ENCODE measurements around the gene USP25.

- TF ChIP-seq, protein P1, sequence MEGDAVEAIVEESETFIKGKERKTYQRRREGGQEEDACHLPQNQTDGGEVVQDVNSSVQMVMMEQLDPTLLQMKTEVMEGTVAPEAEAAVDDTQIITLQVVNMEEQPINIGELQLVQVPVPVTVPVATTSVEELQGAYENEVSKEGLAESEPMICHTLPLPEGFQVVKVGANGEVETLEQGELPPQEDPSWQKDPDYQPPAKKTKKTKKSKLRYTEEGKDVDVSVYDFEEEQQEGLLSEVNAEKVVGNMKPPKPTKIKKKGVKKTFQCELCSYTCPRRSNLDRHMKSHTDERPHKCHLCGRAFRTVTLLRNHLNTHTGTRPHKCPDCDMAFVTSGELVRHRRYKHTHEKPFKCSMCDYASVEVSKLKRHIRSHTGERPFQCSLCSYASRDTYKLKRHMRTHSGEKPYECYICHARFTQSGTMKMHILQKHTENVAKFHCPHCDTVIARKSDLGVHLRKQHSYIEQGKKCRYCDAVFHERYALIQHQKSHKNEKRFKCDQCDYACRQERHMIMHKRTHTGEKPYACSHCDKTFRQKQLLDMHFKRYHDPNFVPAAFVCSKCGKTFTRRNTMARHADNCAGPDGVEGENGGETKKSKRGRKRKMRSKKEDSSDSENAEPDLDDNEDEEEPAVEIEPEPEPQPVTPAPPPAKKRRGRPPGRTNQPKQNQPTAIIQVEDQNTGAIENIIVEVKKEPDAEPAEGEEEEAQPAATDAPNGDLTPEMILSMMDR (conservative IDR thresholded peaks at IDR 0.05 in 1 of 2, IDR thresholded peaks at IDR 0.05 in 1 of 2; ENCODE audit: low read depth in 1 of 2, low read length in 2 of 2) = no peak
- no peak for TF ChIP-seq EZH2 (IDR thresholded peaks at IDR 0.05; ENCODE audit: low read length, missing control alignments)
Observed at GRCh38 chr21:15766952-15767603, 37.3 kb downstream of the USP25 start.
